Measurements from ENCODE around the gene PPFIBP2.

DNA sequence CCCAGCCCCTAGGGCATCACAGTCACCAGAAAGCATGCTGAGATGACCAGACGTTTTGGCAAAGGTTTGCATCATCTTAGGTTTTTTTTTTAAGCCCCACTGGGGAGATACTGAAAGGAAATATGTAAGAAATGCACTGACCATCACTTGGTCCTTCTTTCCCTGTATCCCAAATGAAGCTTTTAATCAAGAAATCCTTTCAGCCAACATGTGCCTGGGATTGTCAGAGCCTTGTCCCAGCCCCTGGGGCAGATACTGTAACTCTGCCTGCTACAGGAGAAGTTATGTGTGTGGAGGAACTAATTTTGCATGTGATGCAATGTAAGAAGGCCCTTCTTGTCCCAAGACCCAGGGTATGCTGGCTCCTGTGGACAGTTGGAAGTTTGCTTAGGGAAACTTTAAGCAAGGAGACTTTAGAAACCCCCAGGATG lies 65.6 kb downstream of the PPFIBP2 start:
- no peak for TF ChIP-seq POLR2A (IDR thresholded peaks at IDR 0.05)
- TF ChIP-seq, protein P1, sequence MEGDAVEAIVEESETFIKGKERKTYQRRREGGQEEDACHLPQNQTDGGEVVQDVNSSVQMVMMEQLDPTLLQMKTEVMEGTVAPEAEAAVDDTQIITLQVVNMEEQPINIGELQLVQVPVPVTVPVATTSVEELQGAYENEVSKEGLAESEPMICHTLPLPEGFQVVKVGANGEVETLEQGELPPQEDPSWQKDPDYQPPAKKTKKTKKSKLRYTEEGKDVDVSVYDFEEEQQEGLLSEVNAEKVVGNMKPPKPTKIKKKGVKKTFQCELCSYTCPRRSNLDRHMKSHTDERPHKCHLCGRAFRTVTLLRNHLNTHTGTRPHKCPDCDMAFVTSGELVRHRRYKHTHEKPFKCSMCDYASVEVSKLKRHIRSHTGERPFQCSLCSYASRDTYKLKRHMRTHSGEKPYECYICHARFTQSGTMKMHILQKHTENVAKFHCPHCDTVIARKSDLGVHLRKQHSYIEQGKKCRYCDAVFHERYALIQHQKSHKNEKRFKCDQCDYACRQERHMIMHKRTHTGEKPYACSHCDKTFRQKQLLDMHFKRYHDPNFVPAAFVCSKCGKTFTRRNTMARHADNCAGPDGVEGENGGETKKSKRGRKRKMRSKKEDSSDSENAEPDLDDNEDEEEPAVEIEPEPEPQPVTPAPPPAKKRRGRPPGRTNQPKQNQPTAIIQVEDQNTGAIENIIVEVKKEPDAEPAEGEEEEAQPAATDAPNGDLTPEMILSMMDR (IDR thresholded peaks at IDR 0.05) = no peak

All from esophagus squamous epithelium (tissue), 4 donors.